ENCODE data around the gene MYH10.

Gene MYH10

GRCh38 chr17:8451933-8452614 is 178.5 kb downstream of the MYH10 start:
- no peak for TF ChIP-seq CTCF (IDR thresholded peaks at IDR 0.05)

- TF ChIP-seq CTCF (IDR thresholded peaks at IDR 0.05): no peak
These were observed 182.2 kb downstream of the MYH10 start for GRCh38 chr17:8448310-8448709.

- no peak for TF ChIP-seq CTCF (IDR thresholded peaks at IDR 0.05)
These were observed 182.7 kb downstream of the MYH10 start for GRCh38 chr17:8447799-8448198.

GRCh38 chr17:8445536-8445935 is 185.0 kb downstream of the MYH10 start:
- TF ChIP-seq CTCF (IDR thresholded peaks at IDR 0.05): no peak

- no peak for TF ChIP-seq CTCF (IDR thresholded peaks at IDR 0.05)
These were observed 186.0 kb downstream of the MYH10 start for GRCh38 chr17:8444494-8444893.

- no peak for TF ChIP-seq CTCF (IDR thresholded peaks at IDR 0.05)
These were observed 186.8 kb downstream of the MYH10 start for GRCh38 chr17:8443756-8444155.

GRCh38 chr17:8442310-8442709 is 188.2 kb downstream of the MYH10 start:
- TF ChIP-seq CTCF (IDR thresholded peaks at IDR 0.05): no peak

GRCh38 chr17:8441690-8442089 is 188.8 kb downstream of the MYH10 start:
- no peak for TF ChIP-seq CTCF (IDR thresholded peaks at IDR 0.05)

Data from LNCAP (cell line).